Stimulated activated CD8-positive, alpha-beta memory T cell treated with anti-CD3 and anti-CD28 coated beads, Interleukin-15, amount 100 ng/mL, for 4 hours (primary cell): Measurements from ENCODE around the gene NCK1.

Source experiments
- DNase-seq, 2 donors: peaks; one replicate each; pipeline ENCODE4 v3.0.0-alpha.2; 2020; ENCODE audit warnings: low read depth in 2 of 2

Gene NCK1

DNA sequence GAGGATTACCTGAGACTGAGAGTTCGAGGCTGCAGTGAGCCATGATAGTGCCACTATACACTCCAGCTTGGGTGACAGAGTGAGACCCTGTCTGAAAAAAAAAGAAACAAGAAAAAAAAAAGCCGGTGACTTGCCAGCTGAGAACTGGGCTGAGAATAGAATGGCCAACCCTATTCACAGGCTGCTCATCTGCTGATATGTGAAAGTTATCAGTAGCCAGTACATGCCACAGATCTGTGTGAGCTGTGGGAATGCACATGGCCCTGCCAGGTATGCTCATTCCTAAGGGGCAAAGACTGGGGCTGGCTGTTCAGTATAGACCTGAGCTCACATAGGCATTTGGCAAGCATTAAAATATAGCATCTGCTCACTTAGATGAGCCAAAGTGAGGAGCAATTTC is 126.6 kb downstream of the NCK1 start:
- no peak for DNase-seq

DNA sequence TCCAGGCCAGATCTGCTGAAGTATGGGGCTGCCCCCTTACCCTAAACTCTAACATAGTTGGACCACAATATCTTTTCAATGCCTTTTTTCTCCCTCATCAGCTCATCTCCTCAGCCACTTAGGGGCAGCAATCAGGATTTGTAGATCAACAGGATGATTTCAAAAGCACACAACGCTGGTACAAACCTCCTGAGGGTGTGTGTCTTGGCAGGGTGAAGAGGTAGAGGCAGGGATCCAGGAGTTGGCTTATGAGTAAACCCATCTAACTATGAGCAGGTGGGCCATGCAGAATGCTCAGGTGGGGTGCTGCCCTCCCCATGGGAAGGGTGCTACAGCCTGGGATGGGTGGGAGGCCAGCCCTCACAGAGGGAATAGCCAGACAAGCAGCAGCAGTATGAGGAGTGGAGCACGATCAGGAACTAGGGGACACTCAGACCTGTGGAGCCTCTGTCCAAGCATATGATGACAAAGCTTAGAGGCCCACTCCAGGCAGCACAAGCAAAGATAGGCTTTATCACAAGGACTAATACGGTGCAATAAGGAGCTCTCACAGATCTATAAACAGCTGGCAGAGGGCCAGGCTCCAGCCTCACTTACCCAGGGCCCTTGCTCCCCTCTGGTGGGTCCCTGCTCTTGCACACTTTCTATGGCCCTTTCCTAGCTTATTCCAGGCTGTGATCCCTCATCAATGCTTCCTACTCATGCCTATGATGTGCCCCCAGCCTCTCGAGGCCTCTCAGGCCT is 127.9 kb downstream of the NCK1 start:
- no peak for DNase-seq

GRCh38 chr3:136990826-136991225 is 128.8 kb downstream of the NCK1 start:
- DNase-seq = no peak

DNA sequence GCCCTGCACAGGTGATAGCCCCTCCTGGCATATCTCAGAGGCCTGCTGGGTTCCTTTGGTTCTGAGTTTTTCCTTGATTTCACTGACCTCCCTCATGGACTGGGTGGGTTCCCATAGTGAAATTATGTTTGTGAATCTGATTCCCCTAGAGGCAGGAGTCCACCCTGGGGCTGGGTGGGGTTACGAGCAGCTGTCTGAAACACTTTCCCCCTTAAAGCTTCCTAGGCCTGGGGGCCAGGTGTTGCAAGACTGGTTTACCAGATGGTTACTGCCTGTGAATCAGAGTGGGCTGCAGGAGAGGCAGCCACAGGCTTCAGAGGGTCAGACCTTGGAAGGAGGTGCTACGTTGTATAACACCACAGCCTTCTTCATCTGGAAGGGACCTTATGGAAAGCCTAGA is 130.1 kb downstream of the NCK1 start:
- DNase-seq = no peak

- DNase-seq = no peak
These were observed 132.9 kb downstream of the NCK1 start for GRCh38 chr3:136994772-136995516.

DNA sequence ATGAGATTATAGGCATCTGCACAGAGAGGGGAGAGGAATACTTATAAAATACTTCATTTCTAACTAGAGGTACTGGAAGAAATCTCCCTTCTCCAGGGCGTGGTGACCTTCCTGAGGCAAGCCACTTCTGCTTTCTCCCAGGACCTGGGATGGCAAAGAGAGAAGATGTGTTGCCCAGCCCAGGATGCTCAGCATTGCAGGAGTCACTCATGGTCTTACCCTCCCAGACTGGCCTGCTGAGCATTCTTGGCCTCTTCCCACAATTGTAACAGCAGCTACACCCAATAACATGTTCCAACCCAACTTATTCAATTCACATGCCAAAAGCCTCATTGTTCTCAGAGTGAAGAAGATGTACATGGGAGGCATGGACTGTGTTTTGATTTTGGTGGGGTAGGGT is 133.6 kb downstream of the NCK1 start:
- no peak for DNase-seq
